Astrocyte (in vitro differentiated cells and primary cell): Measurements from ENCODE around the gene RALGDS.

ENCODE experiments used
- CTCF ChIP-seq: IDR thresholded peaks from 2 replicates; pipeline ENCODE4 v1.5.1; 2011; ENCODE audit warnings: low read depth, mild to moderate bottlenecking, inconsistent platforms, low read length, moderate library complexity; ENCODE audit not compliant: insufficient read depth
- EZH2 ChIP-seq: IDR thresholded peaks from 2 replicates; pipeline ENCODE4 v1.6.1; 2012; ENCODE audit warnings: mild to moderate bottlenecking, low read length, inconsistent platforms; ENCODE audit not compliant: insufficient read depth

- TF ChIP-seq CTCF (no peak), EZH2 (no peak)
Observed at GRCh38 chr9:133073086-133074014, 47.7 kb downstream of the RALGDS start.
